Neural progenitor cell (in vitro differentiated cells): ENCODE data around the gene WDR27. TPM values are rescaled to one million over a fixed set of nuclear protein-coding genes. Genes with fewer than 3 reads are reported as not detected.

ENCODE experiments used
- DNase-seq: peaks from one replicate; pipeline ENCODE4 v3.0.0-alpha.2; 2016; ENCODE audit warnings: low spot score
- H2AFZ ChIP-seq: fragments of 200-600 bp; sonication (generic); replicated peaks from 2 replicates; pipeline ENCODE4 v1.6.1; 2016; ENCODE audit warnings: antibody characterized with exemption
- H3F3A ChIP-seq: fragments of 200-600 bp; sonication (generic); 2 replicates; pipeline ENCODE4 v1.6.1; 2016; ENCODE audit warnings: antibody characterized with exemption, low read depth
- H3K27ac ChIP-seq: fragments of 200-600 bp; sonication (generic); 2 replicates; pipeline ENCODE4 v1.5.1; 2016; ENCODE audit warnings: mild to moderate bottlenecking
- H3K27me3 ChIP-seq: fragments of 200-600 bp; sonication (generic); 2 replicates; pipeline ENCODE4 v1.6.1; 2016; ENCODE audit warnings: mild to moderate bottlenecking, moderate library complexity
- H3K36me3 ChIP-seq: fragments of 200-600 bp; sonication (generic); 2 replicates; pipeline ENCODE4 v1.5.1; 2016
- H3K4me1 ChIP-seq: fragments of 200-600 bp; sonication (generic); 2 replicates; pipeline ENCODE4 v1.6.1; 2016; ENCODE audit warnings: mixed run types
- H3K4me2 ChIP-seq: fragments of 200-600 bp; sonication (generic); 2 replicates; pipeline ENCODE4 v1.6.1; 2016
- H3K4me3 ChIP-seq: fragments of 200-600 bp; sonication (generic); 2 replicates; pipeline ENCODE4 v1.5.1; 2016
- H3K79me2 ChIP-seq: fragments of 200-600 bp; sonication (generic); 2 replicates; pipeline ENCODE4 v1.6.1; 2016; ENCODE audit warnings: low read depth
- H3K9ac ChIP-seq: fragments of 200-600 bp; sonication (generic); 2 replicates; pipeline ENCODE4 v1.6.1; 2016
- H3K9me3 ChIP-seq: fragments of 200-600 bp; sonication (generic); 2 replicates; pipeline ENCODE4 v1.5.1; 2016; ENCODE audit warnings: low read depth
- H4K20me1 ChIP-seq: fragments of 200-600 bp; sonication (generic); 2 replicates; pipeline ENCODE4 v1.6.1; 2016; ENCODE audit warnings: low read depth
- H3K27ac Mint-ChIP-seq: 3 replicates; pipeline ENCODE4 v1.8.0; 2021; ENCODE audit warnings: mixed read lengths
- H3K27me3 Mint-ChIP-seq: 2 replicates; pipeline ENCODE4 v1.8.0; 2022; ENCODE audit warnings: low read depth, mild to moderate bottlenecking, inconsistent platforms, moderate library complexity, mixed read lengths; ENCODE audit not compliant: insufficient read depth
- H3K36me3 Mint-ChIP-seq: 3 replicates; pipeline ENCODE4 v1.8.0; 2021; ENCODE audit warnings: mixed read lengths
- H3K4me1 Mint-ChIP-seq: 3 replicates; pipeline ENCODE4 v1.8.0; 2021; ENCODE audit warnings: mixed read lengths
- H3K4me3 Mint-ChIP-seq: 3 replicates; pipeline ENCODE4 v1.8.0; 2021; ENCODE audit warnings: mild to moderate bottlenecking, moderate library complexity, mixed read lengths
- H3K9me3 Mint-ChIP-seq: 3 replicates; pipeline ENCODE4 v1.8.0; 2020; ENCODE audit warnings: mixed read lengths
- EZH2 ChIP-seq: fragments of 200-600 bp; sonication (generic); IDR thresholded peaks from 2 replicates; pipeline ENCODE4 v1.6.1; 2017; ENCODE audit warnings: antibody characterized with exemption, mild to moderate bottlenecking, moderate library complexity
- EZH2phosphoT487 ChIP-seq: fragments of 200-600 bp; sonication (generic); IDR thresholded peaks from 2 replicates; pipeline ENCODE4 v1.6.1; 2017; ENCODE audit warnings: antibody characterized with exemption
- total RNA-seq: library from RNA; depleted of rRNA; stranded (reverse); fragments of >200 nt; gene quantifications from 2 replicates; pipeline ENCODE4 v1.2.3, GENCODE V29; 2015; ENCODE audit warnings: low replicate concordance
- TF ChIP-seq, protein P1 (sequence below): fragments of 200-600 bp; sonication (generic); IDR thresholded peaks from 2 replicates; pipeline ENCODE4 v1.5.1; 2017; ENCODE audit warnings: antibody characterized with exemption, mild to moderate bottlenecking

WDR27 gene
- total RNA-seq, 1 donor from 2014 or later = 69.0 TPM

- peaks cover 35% of the 10 kb centered on the region for H3K36me3 Mint-ChIP-seq
- H3K27me3 Mint-ChIP-seq = peaks cover 2% of the 10 kb centered on the region
- Histone ChIP-seq H4K20me1 (no peaks in the 10 kb centered on the region), H3K27me3 (no peaks in the 10 kb centered on the region), H2AFZ (no peak overlapping the region), H3K9me3 (no peaks in the 10 kb centered on the region), H3K9ac (no peak overlapping the region), H3K4me3 (no peak overlapping the region), H3K36me3 (no peaks in the 10 kb centered on the region), H3K4me2 (no peak overlapping the region), H3K79me2 (no peaks in the 10 kb centered on the region), H3K27ac (no peak overlapping the region), H3F3A (peaks cover 25% of the 10 kb centered on the region), H3K4me1 (peaks cover 20% of the 10 kb centered on the region)
- no peak overlapping the region for H3K4me3 Mint-ChIP-seq
- H3K27ac Mint-ChIP-seq = no peak overlapping the region
- H3K4me1 Mint-ChIP-seq = peaks cover 30% of the 10 kb centered on the region
- TF ChIP-seq, protein P1, sequence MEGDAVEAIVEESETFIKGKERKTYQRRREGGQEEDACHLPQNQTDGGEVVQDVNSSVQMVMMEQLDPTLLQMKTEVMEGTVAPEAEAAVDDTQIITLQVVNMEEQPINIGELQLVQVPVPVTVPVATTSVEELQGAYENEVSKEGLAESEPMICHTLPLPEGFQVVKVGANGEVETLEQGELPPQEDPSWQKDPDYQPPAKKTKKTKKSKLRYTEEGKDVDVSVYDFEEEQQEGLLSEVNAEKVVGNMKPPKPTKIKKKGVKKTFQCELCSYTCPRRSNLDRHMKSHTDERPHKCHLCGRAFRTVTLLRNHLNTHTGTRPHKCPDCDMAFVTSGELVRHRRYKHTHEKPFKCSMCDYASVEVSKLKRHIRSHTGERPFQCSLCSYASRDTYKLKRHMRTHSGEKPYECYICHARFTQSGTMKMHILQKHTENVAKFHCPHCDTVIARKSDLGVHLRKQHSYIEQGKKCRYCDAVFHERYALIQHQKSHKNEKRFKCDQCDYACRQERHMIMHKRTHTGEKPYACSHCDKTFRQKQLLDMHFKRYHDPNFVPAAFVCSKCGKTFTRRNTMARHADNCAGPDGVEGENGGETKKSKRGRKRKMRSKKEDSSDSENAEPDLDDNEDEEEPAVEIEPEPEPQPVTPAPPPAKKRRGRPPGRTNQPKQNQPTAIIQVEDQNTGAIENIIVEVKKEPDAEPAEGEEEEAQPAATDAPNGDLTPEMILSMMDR = no peak
- TF ChIP-seq EZH2phosphoT487 = no peak
- no peak for TF ChIP-seq EZH2
- no peak for DNase-seq
- H3K9me3 Mint-ChIP-seq = no peaks in the 10 kb centered on the region
These were observed 78.5 kb downstream of the WDR27 start for GRCh38 chr6:169623343-169623742.

- peaks cover 2% of the 10 kb centered on the region for H3K27me3 Mint-ChIP-seq
- Histone ChIP-seq H4K20me1 (no peaks in the 10 kb centered on the region), H3K9ac (no peak overlapping the region), H2AFZ (no peak overlapping the region), H3K4me2 (no peak overlapping the region), H3K4me1 (peaks cover 20% of the 10 kb centered on the region), H3K27me3 (no peaks in the 10 kb centered on the region), H3K4me3 (no peak overlapping the region), H3K79me2 (no peaks in the 10 kb centered on the region), H3K36me3 (no peaks in the 10 kb centered on the region), H3K9me3 (no peaks in the 10 kb centered on the region), H3K27ac (no peak overlapping the region), H3F3A (peaks cover 25% of the 10 kb centered on the region)
- H3K27ac Mint-ChIP-seq = no peak overlapping the region
- no peak overlapping the region for H3K4me3 Mint-ChIP-seq
- no peak for TF ChIP-seq EZH2
- TF ChIP-seq EZH2phosphoT487 = no peak
- TF ChIP-seq, protein P1 = no peak
- H3K9me3 Mint-ChIP-seq = no peaks in the 10 kb centered on the region
- DNase-seq = no peak
- peaks cover 35% of the 10 kb centered on the region for H3K36me3 Mint-ChIP-seq
- H3K4me1 Mint-ChIP-seq = peaks cover 24% of the 10 kb centered on the region
These were observed 79.2 kb downstream of the WDR27 start for GRCh38 chr6:169622618-169623017.

GRCh38 chr6:169621311-169621710 is 80.5 kb downstream of the WDR27 start:
- Histone ChIP-seq H3K4me1 (peaks cover 20% of the 10 kb centered on the region), H3K4me2 (no peak overlapping the region), H3K9ac (no peak overlapping the region), H3K27me3 (no peaks in the 10 kb centered on the region), H2AFZ (no peak overlapping the region), H3K4me3 (no peak overlapping the region), H3K27ac (no peak overlapping the region), H3K9me3 (no peaks in the 10 kb centered on the region), H3K36me3 (no peaks in the 10 kb centered on the region), H4K20me1 (no peaks in the 10 kb centered on the region), H3F3A (peaks cover 25% of the 10 kb centered on the region), H3K79me2 (no peaks in the 10 kb centered on the region)
- TF ChIP-seq EZH2phosphoT487 (no peak), EZH2 (no peak)
- TF ChIP-seq, protein P1 = no peak
- no peak overlapping the region for H3K27ac Mint-ChIP-seq
- DNase-seq = no peak
- peaks cover 3% of the 10 kb centered on the region for H3K27me3 Mint-ChIP-seq
- H3K4me1 Mint-ChIP-seq = peaks cover 32% of the 10 kb centered on the region
- H3K36me3 Mint-ChIP-seq = peaks cover 31% of the 10 kb centered on the region
- no peak overlapping the region for H3K4me3 Mint-ChIP-seq
- no peaks in the 10 kb centered on the region for H3K9me3 Mint-ChIP-seq
